HG02885 (cell line): Measurements from ENCODE around the gene OR4A15.

ENCODE experiments used
- ATAC-seq: cut with Tn5 transposase; IDR thresholded peaks from one replicate; pipeline ENCODE4 v1.9.1; 2021; ENCODE audit warnings: mild to moderate bottlenecking; ENCODE audit not compliant: unreplicated experiment, poor library complexity

OR4A15 gene

DNA sequence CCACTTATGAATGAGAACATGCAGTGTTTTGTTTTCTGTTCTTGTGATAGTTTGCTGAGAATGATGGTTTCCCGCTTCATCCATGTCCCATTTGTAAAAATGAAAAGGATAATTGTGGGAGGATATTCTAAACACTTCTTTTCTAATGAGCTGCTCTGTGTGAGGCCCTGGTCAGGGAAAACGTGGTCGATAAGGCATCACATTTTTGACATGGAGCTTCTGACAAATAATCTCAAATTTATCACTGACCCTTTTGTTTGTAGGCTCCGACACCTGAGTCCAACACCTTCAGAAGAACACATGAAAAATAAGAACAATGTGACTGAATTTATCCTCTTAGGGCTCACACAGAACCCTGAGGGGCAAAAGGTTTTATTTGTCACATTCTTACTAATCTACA is at the start of gene OR4A15:
OR4A15 (plus strand) TSS at position 301 of the 400 bp plus-strand sequence; CDS start at position 301, 0 bp downstream.
- no peak for ATAC-seq

GRCh38 chr11:55324500-55324899 is 43.3 kb upstream of the OR4A15 start:
- ATAC-seq = no peak

GRCh38 chr11:55342901-55343300 is 24.9 kb upstream of the OR4A15 start, which contains the start of gene OR4A16:
Gene OR4A16, plus strand, starts transcription at chr11:55343201. Its CDS starts 0 bp downstream, at chr11:55343201.
- no peak for ATAC-seq

GRCh38 chr11:55345306-55345705 is 22.5 kb upstream of the OR4A15 start:
- no peak for ATAC-seq

- ATAC-seq = no peak
Measured at GRCh38 chr11:55349032-55349431, 18.7 kb upstream of the OR4A15 start.

- ATAC-seq = no peak
Measured at GRCh38 chr11:55357560-55358184, 10.1 kb upstream of the OR4A15 start.

DNA sequence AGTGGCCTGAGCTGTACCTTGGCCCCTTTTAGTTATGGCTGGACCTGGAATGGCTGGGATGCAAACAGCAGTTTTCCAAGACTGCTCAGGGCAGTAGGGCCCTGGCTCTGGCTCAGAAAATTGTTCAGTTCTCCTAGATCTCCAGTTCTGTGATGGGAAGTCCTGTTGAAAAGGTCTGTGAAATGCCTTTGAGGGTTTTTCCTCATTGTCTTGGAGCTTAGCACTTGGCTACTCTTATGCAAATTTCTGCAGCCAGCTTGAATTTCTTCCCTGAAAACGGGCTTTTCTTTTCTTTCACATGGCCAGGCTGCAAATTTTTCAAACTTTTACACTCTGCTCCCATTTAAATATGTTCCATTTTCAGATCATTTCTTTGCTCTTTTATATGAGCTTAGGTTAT is 33.2 kb downstream of the OR4A15 start:
- ATAC-seq = no peak
